KMS-11 (cell line): ENCODE measurements around the gene VEPH1.

Experiments used
- H2AFZ ChIP-seq: fragments of 200-600 bp; sonication (generic); 2 replicates; pipeline ENCODE4 v1.6.1; 2016; ENCODE audit warnings: antibody characterized with exemption, mixed run types, low read depth
- H3K27ac ChIP-seq: fragments of 200-600 bp; sonication (generic); 2 replicates; pipeline ENCODE4 v1.6.1; 2016; ENCODE audit warnings: mild to moderate bottlenecking, mixed run types
- H3K27me3 ChIP-seq: fragments of 200-600 bp; sonication (generic); 2 replicates; pipeline ENCODE4 v1.6.1; 2017; ENCODE audit warnings: mild to moderate bottlenecking, low read depth, mixed run types, moderate library complexity; ENCODE audit not compliant: insufficient read depth
- H3K36me3 ChIP-seq: fragments of 200-600 bp; sonication (generic); 2 replicates; pipeline ENCODE4 v1.6.1; 2017; ENCODE audit warnings: mild to moderate bottlenecking, mixed run types; ENCODE audit not compliant: insufficient read depth
- H3K4me1 ChIP-seq: fragments of 200-600 bp; sonication (generic); 2 replicates; pipeline ENCODE4 v1.6.1; 2016; ENCODE audit warnings: mild to moderate bottlenecking, low read depth, mixed run types; ENCODE audit not compliant: poor library complexity, severe bottlenecking
- H3K4me2 ChIP-seq: fragments of 200-600 bp; sonication (generic); 2 replicates; pipeline ENCODE4 v1.7.0; 2016; ENCODE audit warnings: mild to moderate bottlenecking, mixed run types
- H3K4me3 ChIP-seq: fragments of 200-600 bp; sonication (generic); IDR thresholded peaks from 2 replicates; pipeline ENCODE4 v1.6.1; 2017; ENCODE audit warnings: low read depth, low read length, mixed read lengths; ENCODE audit not compliant: insufficient read depth
- H3K79me2 ChIP-seq: fragments of 200-600 bp; sonication (generic); 2 replicates; pipeline ENCODE4 v1.6.1; 2016; ENCODE audit warnings: low read depth, mixed run types; ENCODE audit not compliant: insufficient read depth
- H3K9ac ChIP-seq: fragments of 200-600 bp; sonication (generic); 2 replicates; pipeline ENCODE4 v1.6.1; 2016; ENCODE audit warnings: mild to moderate bottlenecking, mixed run types
- H4K20me1 ChIP-seq: fragments of 200-600 bp; sonication (generic); 2 replicates; pipeline ENCODE4 v1.6.1; 2016; ENCODE audit warnings: mild to moderate bottlenecking, mixed run types; ENCODE audit not compliant: insufficient read depth
- CTCF ChIP-seq: fragments of 200-600 bp; sonication (generic); conservative IDR thresholded peaks from 2 replicates; pipeline ENCODE4 v1.6.1; 2017; ENCODE audit warnings: low read depth, mild to moderate bottlenecking, antibody characterized with exemption, low read length, moderate library complexity, mixed read lengths

VEPH1 gene

GRCh38 chr3:157280786-157281185 lies 222.4 kb downstream of the VEPH1 start:
- Histone ChIP-seq H3K27ac (no peak overlapping the region), H3K27me3 (no peaks in the 10 kb centered on the region), H3K4me3 (no peak overlapping the region), H3K79me2 (no peaks in the 10 kb centered on the region), H4K20me1 (no peaks in the 10 kb centered on the region), H3K36me3 (no peaks in the 10 kb centered on the region), H3K9ac (no peak overlapping the region), H2AFZ (no peak overlapping the region), H3K4me1 (no peaks in the 10 kb centered on the region), H3K4me2 (no peak overlapping the region)
- TF ChIP-seq CTCF: no peak

GRCh38 chr3:157280354-157280753 lies 222.9 kb downstream of the VEPH1 start:
- Histone ChIP-seq H3K27me3 (no peaks in the 10 kb centered on the region), H3K4me3 (no peak overlapping the region), H3K36me3 (no peaks in the 10 kb centered on the region), H3K27ac (no peak overlapping the region), H3K4me2 (no peak overlapping the region), H3K4me1 (no peaks in the 10 kb centered on the region), H3K79me2 (no peaks in the 10 kb centered on the region), H4K20me1 (no peaks in the 10 kb centered on the region), H3K9ac (no peak overlapping the region), H2AFZ (no peak overlapping the region)
- TF ChIP-seq CTCF: no peak

- Histone ChIP-seq H3K79me2 (no peaks in the 10 kb centered on the region), H3K36me3 (no peaks in the 10 kb centered on the region), H2AFZ (no peak overlapping the region), H3K9ac (no peak overlapping the region), H4K20me1 (no peaks in the 10 kb centered on the region), H3K4me3 (no peak overlapping the region), H3K4me2 (no peak overlapping the region), H3K27ac (no peak overlapping the region), H3K27me3 (no peaks in the 10 kb centered on the region), H3K4me1 (no peaks in the 10 kb centered on the region)
- no peak for TF ChIP-seq CTCF
Measured at GRCh38 chr3:157279237-157279636, 224.0 kb downstream of the VEPH1 start.

GRCh38 chr3:157276801-157277200 lies 226.4 kb downstream of the VEPH1 start:
- Histone ChIP-seq H3K27ac (no peak overlapping the region), H3K4me2 (no peak overlapping the region), H3K9ac (no peak overlapping the region), H3K79me2 (no peaks in the 10 kb centered on the region), H3K27me3 (no peaks in the 10 kb centered on the region), H3K36me3 (no peaks in the 10 kb centered on the region), H3K4me3 (no peak overlapping the region), H4K20me1 (no peaks in the 10 kb centered on the region), H3K4me1 (no peaks in the 10 kb centered on the region), H2AFZ (no peak overlapping the region)
- no peak for TF ChIP-seq CTCF

GRCh38 chr3:157275832-157276231 lies 227.4 kb downstream of the VEPH1 start:
- H3K9ac ChIP-seq: no peak overlapping the region
- H2AFZ ChIP-seq: no peak overlapping the region
- H3K27ac ChIP-seq: no peak overlapping the region
- no peak overlapping the region for H3K4me2 ChIP-seq
- no peaks in the 10 kb centered on the region for H3K27me3 ChIP-seq
- no peaks in the 10 kb centered on the region for H4K20me1 ChIP-seq
- TF ChIP-seq CTCF: no peak
- no peaks in the 10 kb centered on the region for H3K4me1 ChIP-seq
- H3K79me2 ChIP-seq: no peaks in the 10 kb centered on the region
- H3K4me3 ChIP-seq: no peak overlapping the region
- H3K36me3 ChIP-seq: no peaks in the 10 kb centered on the region
